Panc1 (cell line): ENCODE results near the gene OR56A5. TPM values are rescaled to one million over a fixed set of nuclear protein-coding genes. Genes with fewer than 3 reads are reported as not detected.

Experiments used
- ATAC-seq: fragments of 200-7000 bp; cut with Tn5 transposase; 2 replicates; pipeline ENCODE4 v1.9.1; 2020; ENCODE audit warnings: mild to moderate bottlenecking, moderate library complexity
- BruUV-seq: library from RNA; stranded (reverse); fragments of 400-500 nt; replicated peaks from 2 replicates; lab custom pipeline; 2021; lab: Mats Ljungman, UMichigan
- CTCF ChIA-PET: fragments of 300-600 bp; sonication (Branson Sonifier 250); formaldehyde crosslinking; loops from one replicate; lab custom pipeline; 2022; ENCODE audit warnings: antibody characterized with exemption; lab: Charles Lee
- POLR2A ChIA-PET: fragments of 300-600 bp; sonication (Branson Sonifier 250); formaldehyde crosslinking; loops from one replicate; lab custom pipeline; 2022; ENCODE audit warnings: antibody characterized with exemption; lab: Charles Lee
- DNase-seq: peaks from one replicate; pipeline ENCODE4 v3.0.0-alpha.2; 2010; ENCODE audit warnings: low read depth, low spot score
- H3K27ac ChIP-seq: 2 replicates; pipeline ENCODE4 v1.5.1; 2011; ENCODE audit warnings: mild to moderate bottlenecking, low read length, inconsistent platforms
- H3K27me3 ChIP-seq: fragments of 200-500 bp; sonication (Bioruptor generic); 2 replicates; pipeline ENCODE4 v1.6.0; 2014; ENCODE audit warnings: low read length, inconsistent platforms; ENCODE audit not compliant: control insufficient read depth, insufficient read depth
- H3K36me3 ChIP-seq: fragments of 200-500 bp; sonication (Bioruptor generic); 2 replicates; pipeline ENCODE4 v1.5.1; 2014; ENCODE audit warnings: inconsistent platforms, mild to moderate bottlenecking, low read length, moderate library complexity; ENCODE audit not compliant: control insufficient read depth, insufficient read depth
- H3K4me1 ChIP-seq: 2 replicates; pipeline ENCODE4 v1.5.1; 2011; ENCODE audit warnings: inconsistent platforms, mild to moderate bottlenecking, low read length, moderate library complexity; ENCODE audit not compliant: control insufficient read depth, insufficient read depth
- H3K4me3 ChIP-seq, 2 experiments: 2 replicates each; pipeline ENCODE4 v1.5.1; 2011 to 2012; ENCODE audit warnings: low read depth in 2 of 2, low read length in 2 of 2, mild to moderate bottlenecking in 2 of 2, inconsistent platforms in 1 of 2, moderate library complexity in 1 of 2
- H3K9me3 ChIP-seq: fragments of 200-500 bp; sonication (Bioruptor generic); 2 replicates; pipeline ENCODE4 v1.5.1; 2014; ENCODE audit warnings: low read depth, mild to moderate bottlenecking, inconsistent platforms, low read length, moderate library complexity; ENCODE audit not compliant: control insufficient read depth, insufficient read depth
- CTCF ChIP-seq: fragments of 450-650 bp; IDR thresholded peaks from 2 replicates; pipeline ENCODE4 v1.5.1; 2017; ENCODE audit warnings: mild to moderate bottlenecking
- POLR2AphosphoS5 ChIP-seq: IDR thresholded peaks from 2 replicates; pipeline ENCODE4 v1.6.1; 2012; ENCODE audit warnings: mild to moderate bottlenecking, low read depth, low read length, moderate library complexity
- REST ChIP-seq, 2 experiments: IDR thresholded peaks; 2 replicates each; pipeline ENCODE4 v1.6.1; 2011 to 2012; ENCODE audit warnings: low read depth in 2 of 2, control low read depth in 1 of 2, low read length in 1 of 2, mild to moderate bottlenecking in 1 of 2, moderate library complexity in 1 of 2; ENCODE audit not compliant: insufficient read depth in 1 of 2
- SIN3A ChIP-seq: IDR thresholded peaks from 2 replicates; pipeline ENCODE4 v1.6.1; 2012; ENCODE audit warnings: low read depth, mild to moderate bottlenecking, low read length, moderate library complexity, borderline replicate concordance; ENCODE audit not compliant: insufficient read depth
- TCF7L2 ChIP-seq: IDR thresholded peaks from 2 replicates; pipeline ENCODE4 v1.6.1; 2011; ENCODE audit warnings: mild to moderate bottlenecking, low read depth, low read length, inconsistent platforms
- in situ Hi-C: cut with HindIII; loops from 2 replicates; pipeline ENCODE4 v1.10.0; 2016; ENCODE audit warnings: low sequenced_read_pairs, low pct_unique_long_range_greater_than_20kb
- intact Hi-C: fragments of 100-400 bp; cut with micrococcal nuclease; formaldehyde crosslinking; loops from one replicate; pipeline ENCODE4 v1.10.0; 2022; ENCODE audit not compliant: unreplicated experiment
- total RNA-seq: library from RNA; stranded (reverse); gene quantifications from one replicate; pipeline ENCODE4 v1.2.1, GENCODE V29; 2021; ENCODE audit not compliant: unreplicated experiment

The OR56A5 gene
- total RNA-seq, 1 experiment from 2014 or later, result not detected

DNA sequence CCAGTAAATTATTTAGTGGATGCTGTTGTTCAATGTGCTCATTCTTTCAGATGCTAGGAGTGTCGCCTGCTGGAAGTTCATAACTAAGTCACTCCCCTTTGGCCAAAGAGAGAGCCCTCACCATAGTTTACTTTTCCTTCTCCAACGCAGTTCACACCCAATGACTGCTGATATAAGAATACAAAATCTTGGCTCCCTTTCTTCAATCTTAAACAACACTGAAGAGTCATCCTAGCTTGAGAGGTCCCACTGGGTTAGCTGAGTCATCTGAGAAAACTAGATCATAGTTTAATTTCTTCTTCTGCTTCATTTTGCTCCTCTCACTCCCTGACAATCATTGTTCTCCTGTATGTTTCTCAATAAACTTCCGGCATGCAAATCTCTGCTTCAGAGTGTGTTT lies 23.9 kb upstream of the OR56A5 start:
- Histone ChIP-seq H3K27ac (no peak overlapping the region), H3K36me3 (no peaks in the 10 kb centered on the region), H3K4me1 (no peaks in the 10 kb centered on the region), H3K9me3 (no peaks in the 10 kb centered on the region), H3K27me3 (peaks cover 4% of the 10 kb centered on the region), H3K4me3 (no peak overlapping the region)
- ATAC-seq (no peak), DNase-seq (no peak)
- in situ Hi-C loops (no loop called here), intact Hi-C loops (no loop called here)
- POLR2A ChIA-PET, result no interaction called here
- CTCF ChIA-PET, result interaction anchor here (0.5 to 1.1 kb wide), 3 partner anchors 309 to 1851 kb away, joined by 3 to 5 read pairs (median 4); partner anchors contain the start of gene CAVIN3
- no TSS peak for BruUV-seq
- TF ChIP-seq CTCF (no peak), TCF7L2 (no peak)

DNA sequence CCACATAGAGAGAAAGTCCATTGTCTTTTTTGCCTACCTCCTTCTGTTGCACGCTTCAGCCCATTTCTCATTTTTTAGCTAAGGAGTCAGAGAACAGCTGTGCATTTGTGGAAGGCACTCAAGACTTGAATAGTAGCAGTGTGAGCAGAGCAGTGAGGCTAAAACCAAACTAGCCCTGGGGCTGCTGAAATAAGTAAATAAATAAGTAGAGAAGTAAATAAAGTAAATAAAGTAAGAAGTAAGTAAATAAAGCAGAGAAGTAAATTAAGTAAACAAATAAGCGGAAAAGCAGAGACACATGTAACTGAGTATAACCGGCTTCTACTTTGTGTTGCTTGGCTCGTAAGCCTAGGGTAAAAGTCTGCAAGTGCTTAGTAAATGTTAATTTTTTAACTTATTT lies 20.9 kb upstream of the OR56A5 start:
- ChIA-PET POLR2A (no interaction called here), CTCF (no interaction called here)
- TF ChIP-seq SIN3A, result no peak
- TF ChIP-seq REST (IDR thresholded peaks at IDR 0.05; ENCODE audit: insufficient read depth in 1 of 2, low read depth in 2 of 2, low read length in 1 of 2), result no peak
- no peak for TF ChIP-seq POLR2AphosphoS5
- no peak for TF ChIP-seq CTCF
- no peak for TF ChIP-seq TCF7L2
- intact Hi-C loops (no loop called here), in situ Hi-C loops (no loop called here)
- no peak for ATAC-seq
- no peaks in the 10 kb centered on the region for H3K4me1 ChIP-seq
- no TSS peak for BruUV-seq
- H3K27ac ChIP-seq, result no peak overlapping the region
- H3K9me3 ChIP-seq, result no peaks in the 10 kb centered on the region
- peaks cover 4% of the 10 kb centered on the region for H3K27me3 ChIP-seq
- no peaks in the 10 kb centered on the region for H3K36me3 ChIP-seq
- no peak overlapping the region for H3K4me3 ChIP-seq
- no peak for DNase-seq
